Measurements from ENCODE around the gene OR10H5.
"Not testable (repeated sequence)": the region's sequence is repeated elsewhere in the genome, so short reads cannot be mapped to it uniquely, and the experiment has no call there.

OR10H5 gene

GRCh38 chr19:15843894-15844222 is 56.4 kb downstream of the OR10H5 start:
- DNase-seq (ENCODE audit: low read depth) = not testable (repeated sequence)

DNA sequence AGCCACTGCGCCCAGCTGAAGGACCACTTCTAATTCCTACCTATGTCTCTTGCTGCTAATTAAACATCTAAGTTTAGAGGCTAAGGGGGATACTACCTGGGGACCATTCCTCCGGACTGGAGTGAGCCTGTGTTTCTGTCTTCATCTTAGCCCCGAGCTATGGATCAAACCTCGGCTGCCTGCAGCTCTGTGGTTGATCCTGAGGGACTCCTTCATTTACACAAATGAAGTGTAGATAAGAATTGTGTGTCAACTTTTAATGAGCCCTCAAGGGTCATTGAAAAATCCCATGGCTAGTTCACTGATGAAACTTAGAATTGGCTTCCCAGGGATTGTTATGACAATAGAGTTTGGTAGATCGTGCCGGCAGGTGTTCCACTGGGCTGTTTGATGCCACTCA is 59.5 kb downstream of the OR10H5 start:
- DNase-seq (ENCODE audit: low read depth) = no peak

DNA sequence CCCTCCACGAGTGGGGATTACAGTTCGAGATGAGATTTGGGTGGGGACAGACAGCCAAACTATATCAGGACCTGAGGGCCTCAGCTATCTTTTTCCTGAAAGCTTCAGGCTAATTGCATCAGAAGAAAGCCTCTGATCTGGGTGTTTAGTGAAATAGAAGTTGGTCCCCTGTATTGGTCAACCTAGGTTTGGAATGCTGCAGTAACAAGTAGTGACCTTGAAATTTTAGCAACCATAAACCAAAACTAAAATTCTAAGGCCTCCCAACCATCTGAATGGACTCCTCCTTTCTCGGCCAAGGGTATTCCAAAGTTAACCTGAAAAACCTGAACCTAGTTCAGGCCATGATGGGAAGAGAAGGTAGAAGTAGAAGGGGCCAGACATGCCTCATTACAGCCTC is 62.9 kb downstream of the OR10H5 start:
- no peak for DNase-seq (ENCODE audit: low read depth)

Measured in CMK (cell line).